ENCODE measurements around the gene HDGFL2.

The HDGFL2 gene

DNA sequence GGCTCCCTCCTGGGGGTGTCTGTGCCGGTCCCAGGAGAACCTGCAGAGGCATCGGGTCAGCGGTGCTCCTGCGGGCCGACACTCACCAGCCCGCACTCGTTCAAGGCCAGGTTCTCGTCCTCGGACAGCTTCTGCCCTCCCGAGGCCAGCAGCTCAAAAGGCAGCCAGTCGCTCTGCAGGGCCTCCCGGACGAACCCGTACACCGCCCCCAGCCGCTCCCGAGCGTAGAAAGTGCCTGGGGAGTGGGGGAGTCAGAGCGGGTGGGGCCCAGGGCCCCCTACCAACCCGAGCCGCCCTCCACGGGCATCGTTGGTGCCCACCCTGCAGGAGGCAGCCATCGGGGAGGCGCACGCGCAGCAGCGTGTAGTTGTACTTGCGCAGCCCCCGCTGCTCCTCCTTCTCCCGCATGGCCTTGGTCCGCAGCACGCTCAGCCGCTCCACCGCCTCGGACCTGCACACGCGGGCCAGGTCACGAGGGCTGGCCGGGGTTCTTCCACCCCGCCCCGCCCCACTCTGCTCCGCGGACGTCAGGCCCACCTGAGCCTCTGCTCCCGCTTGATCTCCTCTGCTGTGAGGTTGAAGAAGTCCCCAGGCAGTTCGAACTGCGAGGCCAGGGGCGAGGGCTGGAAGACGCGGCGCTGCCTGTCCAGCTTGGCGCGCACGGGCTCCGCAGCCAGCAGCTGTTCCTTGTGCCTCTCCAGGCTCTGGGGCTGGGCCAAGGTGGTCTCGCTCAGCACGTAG is 26.0 kb upstream of the HDGFL2 start:
- no peak for DNase-seq

DNA sequence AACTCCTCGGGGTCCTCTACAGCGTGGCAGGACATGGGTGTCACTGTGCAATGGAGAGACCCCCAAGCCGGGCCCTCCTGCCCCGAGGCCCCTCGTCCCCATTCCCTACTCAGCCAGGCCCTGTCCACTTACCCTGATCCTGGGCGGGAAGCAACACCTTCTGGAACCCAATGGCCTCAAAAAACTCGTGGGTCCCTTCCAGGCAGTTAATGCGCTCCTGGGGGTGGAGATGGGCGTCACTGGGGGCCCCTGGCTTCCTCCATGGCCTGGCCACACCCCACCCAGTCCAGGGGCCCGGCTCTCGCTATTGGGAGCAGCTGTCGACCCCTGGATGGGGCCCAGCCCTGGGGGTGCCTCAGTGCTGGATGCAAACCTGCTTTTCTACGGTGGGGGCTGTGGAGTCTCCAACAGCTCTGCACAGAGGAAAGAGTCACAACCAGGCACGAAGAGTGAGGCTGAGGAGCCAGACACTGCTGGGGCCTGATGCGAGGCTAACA is 25.3 kb upstream of the HDGFL2 start:
- no peak for DNase-seq

DNA sequence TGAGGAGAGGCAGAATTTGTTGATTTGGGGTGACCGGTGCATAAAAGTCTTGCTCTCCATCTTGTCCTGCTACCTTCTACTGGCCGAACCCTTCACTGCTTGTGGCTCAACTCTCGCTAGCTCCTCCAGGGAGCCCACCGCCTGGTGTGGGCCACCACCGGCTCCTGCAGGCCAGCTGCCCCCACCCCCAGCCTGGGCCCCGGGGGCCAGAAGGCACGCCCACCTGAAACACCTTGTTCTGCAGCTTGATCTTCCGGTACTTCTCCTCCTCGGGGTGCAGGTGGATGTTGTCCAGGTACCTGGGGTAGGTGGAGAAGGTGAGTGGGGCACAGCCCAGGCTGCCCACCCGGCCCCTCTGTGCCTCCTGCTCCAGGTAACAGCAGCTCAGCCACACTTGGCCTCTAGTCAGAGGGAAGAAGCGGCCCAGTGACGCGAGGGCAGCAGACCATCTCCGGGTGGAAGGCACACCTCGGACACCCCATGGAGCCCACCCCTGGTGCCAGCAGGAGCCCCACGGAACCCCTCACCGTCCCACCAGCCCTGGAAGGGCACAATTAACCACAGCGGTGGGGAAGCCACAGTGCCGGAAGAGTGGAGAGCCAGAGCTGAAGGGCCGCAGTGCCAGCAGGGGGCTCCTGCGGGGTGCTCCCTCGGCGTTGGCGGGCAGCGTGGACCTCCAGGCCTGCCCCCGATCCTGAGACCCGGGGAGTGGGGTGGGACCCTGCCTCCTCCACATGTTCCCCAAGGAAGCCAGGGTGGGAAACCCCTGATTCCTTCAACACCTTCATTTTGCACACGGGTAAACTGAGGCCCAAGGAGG is 24.6 kb upstream of the HDGFL2 start:
- no peak for DNase-seq

DNA sequence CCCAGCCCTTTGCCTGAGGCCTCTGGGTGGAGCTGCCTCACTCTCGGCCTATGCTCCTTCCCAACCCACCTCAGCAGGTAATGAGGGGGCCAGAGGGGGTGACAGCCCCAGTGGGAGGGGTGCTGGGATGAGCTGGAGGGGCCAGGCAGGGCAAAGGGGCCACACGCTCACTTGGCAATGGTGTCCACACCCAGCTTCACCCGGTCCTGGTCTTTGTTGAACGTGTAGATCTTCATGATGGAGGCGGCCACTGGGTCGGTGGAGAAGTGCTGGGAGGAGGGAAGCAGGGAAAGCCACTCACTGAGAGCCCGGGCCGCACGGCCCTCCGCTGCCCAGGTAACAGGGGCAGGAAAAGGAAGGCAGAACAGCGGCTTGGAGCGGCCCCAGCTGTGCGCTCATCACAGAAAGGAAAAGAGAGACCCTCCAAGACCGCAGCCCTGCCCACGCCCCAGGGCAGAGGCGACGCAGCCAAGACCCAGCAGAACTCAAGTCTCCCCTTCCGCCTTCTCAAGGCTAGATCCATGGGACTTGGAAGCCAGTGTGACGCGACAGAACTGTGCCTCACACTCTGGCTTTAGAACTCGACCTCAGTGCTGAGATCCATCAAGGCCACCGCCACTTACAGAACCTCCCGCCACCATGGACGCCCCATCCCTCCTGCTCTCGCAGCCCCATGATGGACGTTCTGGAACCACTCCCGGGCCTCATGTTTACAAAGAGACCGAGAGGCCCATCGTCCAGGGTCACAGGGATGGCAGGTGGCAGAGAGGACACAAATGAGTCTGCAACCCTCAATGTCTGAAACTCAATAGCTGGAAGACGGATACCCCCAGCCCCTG is 23.7 kb upstream of the HDGFL2 start:
- no peak for DNase-seq

DNA sequence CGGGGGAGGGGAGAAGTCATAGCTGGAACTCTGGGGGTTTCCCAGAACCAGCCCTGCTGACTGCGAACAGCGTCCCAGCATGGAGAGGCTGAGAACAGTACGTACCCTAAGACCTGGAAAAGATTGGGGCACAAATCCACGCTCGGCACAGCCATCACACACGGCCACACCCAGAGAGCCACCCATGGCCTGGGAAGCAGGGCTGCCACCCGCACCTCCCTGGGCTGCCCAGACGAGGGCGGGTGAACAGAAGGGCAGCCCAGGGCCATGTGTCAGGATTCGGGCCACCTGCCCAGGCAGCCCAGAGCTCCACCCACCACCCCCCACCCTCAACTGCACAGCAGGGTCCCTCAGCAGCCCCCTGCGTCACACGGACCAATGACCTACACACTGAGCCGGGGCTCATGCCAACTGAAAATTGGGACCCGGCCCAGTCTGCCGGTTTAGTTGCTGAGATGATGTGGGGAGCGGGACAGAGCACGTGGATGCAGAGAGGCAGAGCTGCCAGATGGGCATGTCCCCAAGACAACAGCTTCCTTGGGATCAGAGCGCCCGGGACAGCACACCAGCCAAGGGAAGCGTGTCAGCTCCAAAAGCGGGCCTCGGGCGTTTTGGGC is 23.0 kb upstream of the HDGFL2 start:
- no peak for DNase-seq

DNA sequence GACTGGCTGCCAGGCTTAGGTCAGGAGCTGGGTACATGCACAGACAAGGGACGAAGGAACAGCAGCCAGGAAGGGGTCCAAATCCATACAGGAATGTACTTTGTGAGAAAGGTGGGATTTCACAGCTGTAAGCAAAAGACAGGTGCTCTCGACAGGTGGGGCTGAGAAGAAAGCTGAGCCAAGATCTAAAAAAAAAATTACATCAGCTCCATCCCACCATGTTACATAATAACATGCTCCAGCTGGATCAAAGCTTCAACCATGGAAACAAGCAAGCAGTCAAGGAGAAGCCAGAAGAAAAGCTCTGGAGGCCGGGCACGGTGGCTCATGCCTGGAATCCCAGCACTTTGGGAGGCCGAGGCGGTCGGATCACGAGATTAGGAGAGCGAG is 22.5 kb upstream of the HDGFL2 start:
- DNase-seq: no peak

DNA sequence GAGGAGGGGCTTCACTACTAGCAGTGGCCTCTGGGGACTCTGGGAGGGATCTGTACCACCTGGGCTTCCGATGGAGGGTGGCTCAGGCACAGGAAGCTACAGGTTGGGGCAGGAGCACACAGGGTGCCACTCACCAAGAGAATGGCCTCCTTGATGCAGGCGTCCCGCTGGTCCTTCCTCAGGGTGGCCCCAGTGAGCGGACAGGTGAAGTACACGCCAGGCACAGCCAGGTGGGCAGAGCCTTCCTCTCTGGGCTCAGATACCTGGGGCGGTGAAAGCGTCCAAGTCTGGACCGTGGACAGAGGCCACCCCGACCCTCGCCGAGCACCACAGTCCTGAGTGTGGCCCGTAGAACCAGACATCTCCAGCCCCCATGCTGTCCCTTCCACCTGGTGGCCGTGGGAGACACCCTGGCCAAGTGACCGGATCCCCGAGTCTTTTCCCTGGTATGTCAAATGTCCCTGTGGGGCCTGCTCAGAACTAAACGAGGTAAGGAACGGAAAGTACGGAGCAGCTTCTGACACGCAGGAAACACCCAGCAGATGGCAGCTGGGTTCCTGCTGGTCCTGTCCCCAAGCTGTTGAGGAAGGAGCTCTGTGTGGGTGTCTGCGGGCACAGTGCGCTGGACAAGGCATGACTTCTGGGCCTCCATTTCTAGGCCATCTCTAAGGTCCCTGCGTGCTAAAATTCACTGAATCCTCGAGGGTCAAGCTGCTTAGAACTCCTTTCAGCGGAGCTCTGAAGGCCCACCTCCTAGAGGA is 19.7 kb upstream of the HDGFL2 start:
- DNase-seq: no peak

DNA sequence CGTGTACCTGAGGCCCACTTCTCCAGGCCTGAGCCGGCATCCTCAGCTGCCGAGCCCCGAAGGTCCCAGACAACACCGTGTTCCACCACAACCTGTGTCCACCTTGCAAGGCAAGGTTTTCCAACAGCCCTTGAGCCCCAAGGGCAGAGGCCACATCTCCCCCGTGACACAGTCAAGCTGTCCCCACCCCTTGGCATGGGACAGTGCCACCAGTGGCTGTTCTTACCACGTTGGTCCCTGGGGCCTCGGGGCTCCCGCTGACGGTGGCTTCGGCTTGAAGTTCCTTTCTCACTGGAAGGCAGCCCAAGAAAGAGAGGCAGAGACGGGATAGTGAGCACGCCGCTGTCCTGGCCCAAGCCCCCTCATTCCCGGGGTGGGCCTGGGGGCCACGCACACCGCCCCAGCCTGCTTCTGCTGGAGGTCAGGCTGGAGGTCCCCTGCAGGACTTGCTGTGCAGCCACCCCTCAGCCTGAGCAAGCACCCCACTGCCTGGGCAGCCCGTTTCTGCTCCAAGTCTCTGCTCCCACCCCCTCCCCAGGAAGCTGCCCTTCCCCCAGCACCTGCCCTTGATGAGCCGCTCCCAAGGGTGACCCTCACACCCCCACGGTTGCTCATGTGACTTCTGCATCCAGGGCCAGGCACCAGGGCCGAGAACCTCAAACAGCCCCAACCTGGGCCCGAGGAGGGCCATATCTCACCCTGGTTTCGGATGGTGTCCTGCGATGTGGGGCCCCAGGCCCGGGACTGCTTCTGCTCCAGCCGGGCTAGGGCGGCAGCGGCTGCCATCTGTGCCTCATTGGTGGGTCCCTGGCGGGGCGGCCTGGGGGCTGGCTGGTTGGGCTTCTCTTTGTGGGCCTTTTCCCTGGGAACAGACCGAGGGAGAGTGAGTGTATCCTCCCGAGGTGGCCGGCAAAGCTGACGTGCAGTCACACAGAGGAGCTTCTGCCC is 18.6 kb upstream of the HDGFL2 start:
- no peak for DNase-seq

DNA sequence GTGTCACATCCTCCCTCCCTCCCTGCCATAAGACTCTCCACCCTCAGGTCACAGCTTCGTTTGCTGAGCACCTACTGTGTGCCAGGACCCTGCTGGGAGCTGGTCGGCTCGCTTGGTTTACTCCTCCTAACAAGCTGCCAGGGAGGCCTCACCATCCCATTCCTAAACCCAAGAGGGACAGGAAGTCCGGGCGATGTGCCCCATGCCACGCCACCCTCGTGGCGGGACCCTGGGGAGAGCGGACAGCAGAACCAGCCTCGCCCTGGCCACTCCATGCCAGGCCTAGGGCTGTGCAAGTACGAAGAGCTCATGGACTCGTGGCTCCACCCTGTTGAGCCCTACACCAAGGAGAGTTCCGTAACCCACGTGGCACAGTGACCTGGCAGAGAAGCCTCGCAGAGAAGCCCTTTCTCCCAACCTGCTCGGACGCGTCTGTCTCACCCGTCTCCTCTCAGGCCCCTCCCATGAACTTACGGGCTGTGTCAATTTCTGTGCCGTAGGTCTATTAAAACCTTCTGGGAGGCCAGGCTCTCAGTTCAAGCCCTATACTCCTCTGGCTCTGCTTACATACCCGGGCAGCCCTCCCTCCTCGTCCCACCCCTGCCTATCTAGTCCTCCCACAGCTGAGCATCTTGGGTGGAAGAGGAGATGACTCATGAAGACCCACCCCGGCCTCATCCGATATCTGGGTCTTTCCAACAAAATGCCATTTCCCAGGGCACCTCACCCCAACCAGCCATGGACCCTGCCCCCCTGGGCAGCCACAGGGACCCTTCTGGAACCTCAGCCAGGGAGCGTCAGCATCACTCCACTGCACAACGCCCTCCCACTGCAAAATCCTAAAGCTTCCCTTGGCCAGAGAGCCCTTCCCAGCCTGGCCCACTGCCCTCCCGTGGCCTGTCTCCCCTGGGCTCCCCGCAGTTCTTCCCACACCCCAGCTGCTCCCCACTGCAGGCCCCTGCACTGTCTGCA is 17.1 kb upstream of the HDGFL2 start:
- no peak for DNase-seq

DNA sequence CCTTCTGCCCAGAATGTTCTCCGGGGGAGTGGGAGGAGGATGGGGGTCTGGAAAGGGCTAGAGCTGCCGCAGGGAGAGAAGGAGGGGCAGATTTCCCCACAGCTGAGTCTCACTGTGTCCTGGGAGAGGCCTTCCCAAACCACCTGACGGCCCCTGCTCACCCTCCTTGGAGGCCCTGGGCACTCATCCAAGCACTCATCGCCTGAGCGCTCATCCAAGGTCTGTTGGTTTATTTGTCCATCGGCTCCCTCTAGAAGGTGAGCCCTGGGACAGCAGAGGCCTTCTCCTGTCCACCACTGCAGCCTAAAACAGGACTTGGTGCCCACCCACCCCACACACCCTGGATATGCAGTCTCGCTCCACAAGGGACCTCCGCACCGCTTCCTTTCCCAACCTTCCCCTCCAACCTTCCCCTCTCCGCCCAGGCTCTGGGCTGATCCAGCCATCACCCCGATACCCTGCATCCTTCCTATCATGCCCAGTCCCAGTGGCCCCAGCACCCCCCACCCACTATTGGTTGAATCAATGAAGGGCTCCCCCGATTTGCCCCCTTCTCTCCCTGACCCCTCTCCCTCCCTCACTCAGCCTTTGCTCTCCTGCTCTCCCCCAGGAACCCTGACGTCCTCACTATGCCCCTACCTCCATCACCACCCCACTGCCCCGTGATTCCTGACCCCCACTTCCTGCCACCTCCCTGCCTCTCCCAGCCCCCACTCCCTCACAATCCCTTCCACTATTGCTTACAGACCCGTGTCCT is 16.2 kb upstream of the HDGFL2 start:
- DNase-seq: no peak

DNA sequence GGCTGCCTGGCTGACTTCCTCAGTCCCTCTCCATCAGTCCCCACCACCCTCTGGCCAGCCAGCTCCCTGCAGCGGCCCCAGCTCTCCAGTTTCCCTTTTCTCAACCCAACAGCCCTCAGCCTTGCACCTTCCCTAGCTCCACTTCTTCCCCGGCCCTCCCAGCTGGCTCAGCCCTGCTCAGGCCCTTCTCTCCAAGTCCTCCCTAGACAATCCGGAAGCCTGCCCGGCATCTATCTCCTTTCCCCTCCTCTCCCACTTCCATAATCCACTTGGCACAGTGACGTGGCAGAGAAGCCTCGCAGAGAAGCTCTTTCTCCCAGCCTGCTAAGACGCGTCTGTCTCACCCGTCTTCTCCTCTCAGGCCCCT is 15.6 kb upstream of the HDGFL2 start:
- no peak for DNase-seq

DNA sequence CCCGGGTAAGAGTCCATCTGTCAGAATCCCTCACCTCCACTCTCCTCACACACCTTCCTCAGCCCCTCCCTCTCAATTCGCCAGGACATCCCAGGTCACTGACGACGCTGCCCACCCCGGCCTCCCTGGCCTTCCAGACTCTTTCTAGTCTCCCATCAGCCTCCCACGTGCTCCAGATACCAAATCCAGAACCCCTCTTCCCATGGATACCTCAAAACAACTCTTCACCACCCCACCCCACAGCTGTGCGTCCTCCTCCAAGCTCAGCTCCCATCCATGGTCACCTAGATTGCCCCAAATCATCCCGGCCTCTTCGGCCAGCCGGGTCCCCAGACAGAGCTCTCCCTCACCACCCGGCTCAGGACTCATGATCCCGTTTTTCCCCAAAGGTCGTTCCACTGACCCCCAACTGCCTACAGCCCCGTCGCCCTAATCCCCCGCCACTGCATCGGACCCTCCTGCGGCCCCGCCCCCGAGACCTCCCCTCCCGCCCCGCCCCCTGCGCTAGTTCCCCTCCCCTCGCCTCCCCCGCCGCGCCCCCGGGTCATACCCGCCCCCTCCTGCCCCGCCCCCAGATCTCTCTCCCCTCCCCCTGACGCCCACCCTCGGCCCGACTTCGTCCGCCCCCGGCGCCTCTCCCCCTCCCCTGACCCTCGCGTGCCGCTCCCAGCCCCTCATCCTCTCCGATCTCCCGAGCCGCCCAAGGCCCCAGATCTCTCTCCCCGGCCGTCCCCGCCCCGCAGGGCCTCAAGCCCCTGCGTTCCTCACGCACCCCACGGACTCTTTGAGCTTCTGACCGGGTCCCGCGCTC is 15.0 kb upstream of the HDGFL2 start:
- DNase-seq: peak in 2 of 4 experiments; percentile 40 to 42

DNA sequence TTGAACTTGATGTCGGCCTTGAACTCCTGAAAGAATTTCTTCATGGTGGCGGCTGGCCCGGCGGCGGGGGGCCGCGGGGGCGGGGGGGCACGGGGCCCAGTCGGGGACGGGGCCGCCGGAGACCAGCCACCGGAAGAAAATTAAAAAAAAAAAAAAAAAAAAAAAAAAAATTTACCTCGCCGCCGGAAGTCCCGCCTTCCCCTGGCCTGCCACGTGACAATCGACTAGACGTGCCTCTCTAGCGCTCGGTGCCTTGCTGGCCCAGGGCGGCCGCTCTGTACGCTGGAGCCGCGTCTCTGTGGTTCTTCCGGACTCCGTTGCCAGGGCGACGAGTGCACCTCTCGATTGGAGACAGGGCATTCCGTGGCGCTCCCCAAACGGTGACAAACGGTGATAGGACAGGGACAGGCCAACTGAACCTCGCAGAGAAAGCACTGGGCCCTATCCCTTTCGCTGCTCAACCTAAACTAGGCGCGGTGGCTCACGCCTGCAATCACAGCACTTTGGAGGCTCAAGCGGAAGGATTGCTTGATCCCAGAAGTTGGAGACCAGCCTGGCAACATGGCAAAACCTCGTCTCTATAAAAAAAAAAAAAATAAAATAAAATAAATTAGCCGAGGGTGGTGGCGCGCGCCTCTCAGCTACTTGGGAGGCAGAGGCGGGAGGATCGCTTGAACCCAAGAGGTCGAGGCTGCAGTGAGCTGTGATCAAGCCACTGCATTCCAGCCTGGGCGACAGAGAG is 14.3 kb upstream of the HDGFL2 start, which contains the start of gene UBXN6:
Gene UBXN6, minus strand, starts transcription at position 141 of the 742 bp plus-strand sequence. Its CDS starts 97 bp downstream, at position 44.
- peak; percentile 94 to 97 (median 96) for DNase-seq

DNA sequence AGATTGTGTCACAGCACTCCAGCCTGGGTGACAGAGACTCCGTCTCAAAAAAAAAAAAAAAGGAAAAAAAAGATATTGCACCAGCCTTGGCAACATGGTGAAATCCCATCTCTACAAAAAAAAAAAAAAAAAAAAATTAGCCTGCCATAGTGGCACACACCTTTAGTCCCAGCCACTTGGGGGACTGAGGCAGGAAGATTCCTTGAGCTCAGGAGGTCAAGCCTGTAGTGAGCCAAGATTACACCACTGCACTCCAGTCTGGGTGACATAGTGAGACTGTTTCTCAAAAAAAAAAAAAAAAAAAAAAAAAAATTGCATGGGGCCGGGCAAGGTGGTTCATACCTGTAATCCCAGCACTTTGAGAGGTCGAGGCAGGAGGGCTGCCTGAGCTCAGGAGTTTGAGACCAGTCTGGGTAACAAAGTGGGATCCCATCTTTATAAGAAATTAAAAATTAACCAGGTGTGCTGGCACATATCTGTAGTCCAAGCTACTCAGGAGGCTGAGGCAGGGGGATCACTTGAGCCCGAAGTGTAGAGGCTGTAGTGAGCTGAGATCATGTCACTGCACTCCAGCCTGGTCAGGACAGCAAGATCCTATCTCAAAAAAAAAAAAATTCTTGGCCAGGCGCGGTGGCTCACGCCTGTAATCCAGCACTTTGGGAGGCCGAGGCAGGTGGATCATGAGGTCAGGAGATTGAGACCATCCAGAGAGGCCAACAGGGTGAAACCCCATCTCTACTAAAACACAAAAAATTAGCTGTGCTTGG is 7.1 kb upstream of the HDGFL2 start:
- no peak for DNase-seq

DNA sequence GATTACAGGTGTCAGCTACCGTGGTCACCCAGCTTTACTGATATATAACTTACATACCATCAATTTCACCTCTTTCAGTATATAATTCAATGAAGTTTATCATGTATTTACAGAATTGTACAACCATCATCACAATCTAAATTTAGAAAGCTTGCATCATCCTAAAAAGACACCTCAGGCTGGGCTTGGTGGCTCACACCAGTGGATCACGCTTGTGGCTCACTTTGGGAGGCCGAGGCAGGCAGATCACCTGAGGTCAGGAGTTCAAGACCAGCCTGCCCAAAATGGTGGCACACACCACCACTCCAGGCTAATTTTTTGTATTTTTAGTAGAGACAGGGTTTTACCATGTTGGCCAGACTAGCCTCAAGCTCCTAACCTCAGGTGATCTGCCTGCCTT is 4.3 kb upstream of the HDGFL2 start:
- no peak for DNase-seq

All from activated CD4-positive, CD25-positive, alpha-beta regulatory T cell (primary cell).